Measurements from ENCODE around the gene MAP2K6. TPM values are rescaled to one million over a fixed set of nuclear protein-coding genes. Genes with fewer than 3 reads are reported as not detected.

Gene MAP2K6
- total and polyA plus RNA-seq, 12 donors = 0.88 to 4.0 (median 1.8) TPM

DNA sequence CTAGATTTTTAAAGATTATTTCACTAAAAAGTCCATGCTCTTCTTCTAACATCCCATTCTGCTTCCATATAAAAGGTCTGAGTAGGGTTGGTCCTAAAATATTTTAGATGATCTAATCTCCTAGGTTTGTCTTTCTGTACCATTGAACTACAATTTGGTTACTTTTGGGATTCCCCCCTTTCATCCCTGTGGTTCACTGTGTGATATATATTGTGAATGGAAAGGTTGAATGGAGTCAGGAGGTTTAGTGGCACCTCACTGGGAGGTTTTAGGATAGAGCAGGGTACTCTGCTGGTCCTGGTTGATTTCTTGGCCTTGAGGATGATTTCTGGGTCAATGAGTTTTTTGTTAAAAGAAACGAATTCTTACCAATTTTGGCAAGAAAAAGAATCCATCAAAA is 29.5 kb downstream of the MAP2K6 start:
- no peaks in the 10 kb centered on the region for H3K27me3 ChIP-seq
- DNase-seq (no peak), ATAC-seq (no peak)
- H3K27ac ChIP-seq = no peak overlapping the region
- intact Hi-C loops (cut with DNase I) = no loop called here
- TF ChIP-seq, protein P1, sequence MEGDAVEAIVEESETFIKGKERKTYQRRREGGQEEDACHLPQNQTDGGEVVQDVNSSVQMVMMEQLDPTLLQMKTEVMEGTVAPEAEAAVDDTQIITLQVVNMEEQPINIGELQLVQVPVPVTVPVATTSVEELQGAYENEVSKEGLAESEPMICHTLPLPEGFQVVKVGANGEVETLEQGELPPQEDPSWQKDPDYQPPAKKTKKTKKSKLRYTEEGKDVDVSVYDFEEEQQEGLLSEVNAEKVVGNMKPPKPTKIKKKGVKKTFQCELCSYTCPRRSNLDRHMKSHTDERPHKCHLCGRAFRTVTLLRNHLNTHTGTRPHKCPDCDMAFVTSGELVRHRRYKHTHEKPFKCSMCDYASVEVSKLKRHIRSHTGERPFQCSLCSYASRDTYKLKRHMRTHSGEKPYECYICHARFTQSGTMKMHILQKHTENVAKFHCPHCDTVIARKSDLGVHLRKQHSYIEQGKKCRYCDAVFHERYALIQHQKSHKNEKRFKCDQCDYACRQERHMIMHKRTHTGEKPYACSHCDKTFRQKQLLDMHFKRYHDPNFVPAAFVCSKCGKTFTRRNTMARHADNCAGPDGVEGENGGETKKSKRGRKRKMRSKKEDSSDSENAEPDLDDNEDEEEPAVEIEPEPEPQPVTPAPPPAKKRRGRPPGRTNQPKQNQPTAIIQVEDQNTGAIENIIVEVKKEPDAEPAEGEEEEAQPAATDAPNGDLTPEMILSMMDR (IDR thresholded peaks at IDR 0.05) = no peak
- H3K36me3 ChIP-seq = no peaks in the 10 kb centered on the region
- peaks cover 0 to 26% (median 7%) of the 10 kb centered on the region in 11 donors for H3K9me3 ChIP-seq
- peaks cover 0 to 25% (median 13%) of the 10 kb centered on the region in 9 donors for H3K4me1 ChIP-seq
- 74 to 85% methylated on average over 1 of the region's 1 CpG for WGBS, 2 donors
- no peak overlapping the region for H3K4me3 ChIP-seq

DNA sequence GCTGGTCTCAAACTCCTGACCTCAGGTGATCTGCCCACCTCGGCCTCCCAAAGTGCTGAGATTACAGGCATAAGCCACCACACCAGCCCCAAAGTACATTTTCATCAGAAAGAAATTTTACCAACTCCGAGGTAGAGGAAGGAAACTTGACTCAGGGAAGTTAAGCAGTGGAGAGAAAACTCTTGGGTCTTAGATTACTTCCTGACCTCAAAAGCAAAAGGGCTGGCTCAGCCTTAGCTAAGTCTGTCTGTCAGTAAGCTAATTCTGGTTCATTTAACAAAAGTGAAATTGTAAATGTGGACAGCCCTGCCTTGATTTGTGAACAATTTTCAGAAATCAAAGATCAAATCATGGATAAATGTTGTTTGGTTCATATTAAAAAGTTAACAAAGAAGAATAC is 30.6 kb downstream of the MAP2K6 start:
- no peaks in the 10 kb centered on the region for H3K27me3 ChIP-seq
- WGBS, 2 donors = 53 to 68% methylated on average over 2 of the region's 2 CpGs
- no peak overlapping the region for H3K27ac ChIP-seq
- no peak overlapping the region for H3K4me3 ChIP-seq
- intact Hi-C loops (cut with DNase I) = no loop called here
- H3K4me1 ChIP-seq = peaks cover 0 to 25% (median 13%) of the 10 kb centered on the region in 9 donors
- no peaks in the 10 kb centered on the region for H3K36me3 ChIP-seq
- TF ChIP-seq, protein P1 (IDR thresholded peaks at IDR 0.05) = no peak
- no peak for ATAC-seq
- H3K9me3 ChIP-seq = peaks cover 0 to 17% (median 4%) of the 10 kb centered on the region in 11 donors
- DNase-seq = no peak

DNA sequence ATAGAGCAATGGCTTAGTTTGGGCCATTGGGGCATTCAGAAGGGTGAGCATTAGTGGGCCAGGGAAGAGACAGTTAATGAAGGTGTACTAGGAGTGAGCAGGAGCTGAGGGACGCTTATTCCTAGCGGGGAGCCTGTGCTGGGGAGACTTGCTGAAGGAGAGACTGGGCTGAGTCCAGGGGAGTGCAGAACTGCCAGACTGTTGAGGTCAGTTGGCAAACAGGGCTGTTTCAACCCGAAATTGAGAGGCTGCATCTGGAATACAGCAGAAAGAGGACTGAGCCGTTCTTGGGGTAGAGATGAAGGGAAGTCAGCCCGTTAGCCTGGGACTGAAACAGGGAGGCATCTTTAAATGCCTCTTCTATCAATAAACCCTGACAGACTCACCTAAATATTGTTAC is 33.2 kb downstream of the MAP2K6 start:
- Histone ChIP-seq H3K27me3 (no peaks in the 10 kb centered on the region), H3K4me1 (peaks cover 0 to 25% (median 13%) of the 10 kb centered on the region in 9 donors), H3K27ac (peak overlapping the region in 3 of 10 donors; percentile 19 to 43 (median 22)), H3K36me3 (no peaks in the 10 kb centered on the region), H3K9me3 (no peaks in the 10 kb centered on the region), H3K4me3 (no peak overlapping the region)
- intact Hi-C loops (cut with DNase I) = loop anchor here in 1 of 10 donors (2.0 kb wide), 1 partner anchor 27 kb away; no protein-coding TSS in a partner anchor
- ATAC-seq (peak; percentile 47 to 90 (median 72)), DNase-seq (peak; percentile 24 to 35)
- WGBS, 2 donors = 74 to 82% methylated on average over 5 of the region's 5 CpGs
- TF ChIP-seq, protein P1 (IDR thresholded peaks at IDR 0.05) = no peak

DNA sequence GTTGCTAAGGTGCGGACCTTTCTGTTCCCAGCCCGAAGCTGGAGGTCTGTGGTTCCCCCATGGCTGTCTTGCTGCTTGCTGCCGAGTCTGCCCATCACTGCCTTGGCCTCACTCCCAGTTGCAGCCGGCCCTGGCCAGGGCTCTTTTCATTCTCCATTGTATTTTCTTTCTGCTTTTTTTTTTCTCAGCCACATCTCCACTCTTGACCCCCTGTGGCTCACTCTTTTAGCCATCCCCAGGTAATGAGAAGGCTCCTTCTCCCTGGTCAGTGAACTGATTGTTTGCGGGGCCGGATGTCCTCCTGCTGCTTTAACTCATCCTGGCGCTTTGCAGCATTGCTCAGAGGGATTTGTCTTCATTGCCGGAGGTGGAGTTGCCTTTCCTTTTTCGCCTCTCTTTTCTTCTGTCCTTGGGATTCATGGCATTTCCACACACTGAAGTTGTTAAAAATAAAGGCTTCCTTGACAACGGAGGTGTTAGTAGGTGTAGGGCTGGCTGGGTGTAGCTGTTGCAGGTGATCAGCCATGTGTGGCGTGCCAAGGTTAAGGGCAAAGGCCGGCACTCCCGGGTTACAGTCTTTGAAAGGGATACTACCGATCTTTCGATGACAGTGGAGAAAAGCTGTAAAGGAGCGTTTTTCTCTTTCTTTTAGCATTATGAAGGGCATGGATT is 34.1 kb downstream of the MAP2K6 start:
- Histone ChIP-seq H3K4me1 (peaks cover 0 to 25% (median 13%) of the 10 kb centered on the region in 9 donors), H3K27me3 (no peaks in the 10 kb centered on the region), H3K4me3 (peak overlapping the region in 3 of 10 donors; percentile 1 to 15 (median 14)), H3K9me3 (no peaks in the 10 kb centered on the region), H3K36me3 (no peaks in the 10 kb centered on the region), H3K27ac (peak overlapping the region in 4 of 10 donors; percentile 19 to 43 (median 22))
- peak in 5 of 8 donors; percentile 38 to 62 (median 48) for ATAC-seq
- intact Hi-C loops (cut with DNase I) = no loop called here
- WGBS, 2 donors = 50 to 58% methylated on average over 16 of the region's 16 CpGs
- TF ChIP-seq, protein P1 (IDR thresholded peaks at IDR 0.05) = no peak
- DNase-seq = peak in 1 of 2 donors; percentile 50
